GM12878 (cell line): ENCODE data around the gene SYNPO. TPM values are rescaled to one million over a fixed set of nuclear protein-coding genes. Genes with fewer than 3 reads are reported as not detected.

Experiments
- ATAC-seq: fragments of 200-7000 bp; cut with Tn5 transposase; 3 replicates; pipeline ENCODE4 v1.9.1; 2020; ENCODE audit warnings: mild to moderate bottlenecking, moderate library complexity
- BruUV-seq: library from RNA; stranded (reverse); fragments of 400-500 nt; replicated peaks from 2 replicates; lab custom pipeline; 2021; lab: Mats Ljungman, UMichigan
- CTCF ChIA-PET: fragments of 300-600 bp; sonication (Branson Sonifier 250); formaldehyde crosslinking; extraction: SDS; loops from one replicate; lab custom pipeline; 2021; ENCODE audit warnings: inconsistent platforms; lab: Yijun Ruan, JAX
- POLR2A ChIA-PET: fragments of 350-600 bp; formaldehyde crosslinking; extraction: SDS; loops from one replicate; lab custom pipeline; 2021; ENCODE audit warnings: inconsistent platforms; lab: Charles Lee
- RAD21 ChIA-PET: fragments of 300-600 bp; sonication (Branson Sonifier 250); formaldehyde crosslinking; loops from one replicate; lab custom pipeline; 2023; ENCODE audit warnings: antibody characterized with exemption; ENCODE audit not compliant: unreplicated experiment; lab: Charles Lee
- SMC1A ChIA-PET: fragments of 300-600 bp; sonication (Branson Sonifier 250); formaldehyde crosslinking; loops from one replicate; lab custom pipeline; 2023; ENCODE audit not compliant: unreplicated experiment, uncharacterized antibody; lab: Charles Lee
- DNase-seq: peaks from one replicate; pipeline ENCODE4 v3.0.0-alpha.2; 2011; ENCODE audit warnings: low read depth, low spot score
- FAIRE-seq: peaks from 3 replicates; lab custom pipeline; 2011; peaks lifted over from hg19 to GRCh38; lab: Jason Lieb, UNC
- H2AFZ ChIP-seq: 2 replicates; pipeline ENCODE4 v1.6.0; 2011; ENCODE audit warnings: low read depth, low read length, control low read depth; ENCODE audit not compliant: control insufficient read depth
- H3K27ac ChIP-seq: 2 replicates; pipeline ENCODE4 v1.5.1; 2011; ENCODE audit warnings: control low read depth; ENCODE audit not compliant: control insufficient read depth, insufficient read depth
- H3K27me3 ChIP-seq, 2 experiments: replicated peaks in 1 of 2; 2 replicates each; pipeline versions ENCODE4 v1.6.0 to v1.6.1; 2011; ENCODE audit warnings: low read length in 1 of 2; ENCODE audit not compliant: control insufficient read depth in 2 of 2, insufficient read depth in 2 of 2
- H3K36me3 ChIP-seq, 2 experiments: 2 replicates each; pipeline ENCODE4 v1.5.1; 2011; ENCODE audit warnings: low read length in 1 of 2; ENCODE audit not compliant: control insufficient read depth in 2 of 2, insufficient read depth in 2 of 2
- H3K4me1 ChIP-seq: 2 replicates; pipeline ENCODE4 v1.6.1; 2011; ENCODE audit warnings: mild to moderate bottlenecking, low read length, moderate library complexity, mixed read lengths; ENCODE audit not compliant: control insufficient read depth, insufficient read depth
- H3K4me2 ChIP-seq: 2 replicates; pipeline ENCODE4 v1.6.0; 2011; ENCODE audit warnings: control low read depth; ENCODE audit not compliant: control insufficient read depth, insufficient read depth
- H3K4me3 ChIP-seq: fragments of 200-600 bp; sonication (generic); 2 replicates; pipeline ENCODE4 v1.5.1; 2016
- H3K79me2 ChIP-seq: 2 replicates; pipeline ENCODE4 v1.6.0; 2011; ENCODE audit warnings: low read length; ENCODE audit not compliant: control insufficient read depth, insufficient read depth
- H3K9ac ChIP-seq: 2 replicates; pipeline ENCODE4 v1.8.0; 2011; ENCODE audit warnings: low read length, control low read depth, mixed read lengths; ENCODE audit not compliant: control insufficient read depth, insufficient read depth
- H3K9me3 ChIP-seq: replicated peaks from 3 replicates; pipeline ENCODE4 v1.5.1; 2011; ENCODE audit warnings: mild to moderate bottlenecking, low read length; ENCODE audit not compliant: control insufficient read depth, insufficient read depth
- H4K20me1 ChIP-seq: 2 replicates; pipeline ENCODE4 v1.6.0; 2011; ENCODE audit not compliant: control insufficient read depth, insufficient read depth
- HDGF ChIP-seq: fragments of 450-650 bp; IDR thresholded peaks from 2 replicates; pipeline ENCODE4 v1.6.1; 2016; ENCODE audit warnings: antibody characterized with exemption
- MEF2B ChIP-seq: fragments of 450-650 bp; IDR thresholded peaks from 2 replicates; pipeline ENCODE4 v1.6.1; 2018; ENCODE audit warnings: mild to moderate bottlenecking, moderate library complexity; ENCODE audit not compliant: partially characterized antibody, poor library complexity, severe bottlenecking
- SMAD5 ChIP-seq: IDR thresholded peaks from 2 replicates; pipeline ENCODE4 v1.6.1; 2016; ENCODE audit warnings: antibody characterized with exemption, low read depth
- TAF1 ChIP-seq: IDR thresholded peaks from 2 replicates; pipeline ENCODE4 v1.6.1; 2011; ENCODE audit warnings: mild to moderate bottlenecking, low read depth, low read length, borderline replicate concordance
- WGBS: methylation state at CpG from one replicate; pipeline ENCODE4 v1.1.6; 2016; ENCODE audit warnings: low lambda C conversion rate; ENCODE audit not compliant: insufficient replicate concordance, insufficient coverage; ENCODE audit errors: missing lambda C conversion rate; 5-methylcytosine and 5-hydroxymethylcytosine counted together
- in situ Hi-C: fragments of 300-500 bp; cut with MboI; formaldehyde crosslinking; loops from 9 replicates; pipeline ENCODE4 v1.14.3; 2018; ENCODE audit warnings: mixed read lengths
- intact Hi-C: fragments of 100-400 bp; cut with micrococcal nuclease; formaldehyde crosslinking; loops from one replicate; pipeline ENCODE4 v1.14.2; 2022; ENCODE audit not compliant: unreplicated experiment
- polyA plus RNA-seq, 11 experiments: library from polyadenylated mRNA; depleted of rRNA in 4 of 11; unstranded in 6 of 11; stranded (reverse) in 5 of 11; fragments of >200 nt; fragmentation: Nextera tagmentation in 4 of 11; fragmentation: Illumina TruSeq in 1 of 11; extraction: Ambion mirVana in 4 of 11; extraction: Trizol in 1 of 11; gene quantifications; 1 replicate in 1 of 11; 2 replicates in 10 of 11; pipeline versions ENCODE4 v1.2.1 to v1.2.3, GENCODE V29; 2011 to 2016; ENCODE audit warnings: inconsistent platforms in 2 of 11, missing spikeins in 2 of 11, low read depth in 1 of 11
- total RNA-seq, 4 experiments: library from RNA; depleted of rRNA in 3 of 4; stranded (reverse); fragments of >200 nt in 3 of 4; fragmentation: Illumina TruSeq in 1 of 4; extraction: Trizol in 1 of 4; gene quantifications; 2 replicates each; pipeline versions ENCODE4 v1.2.1 to v1.2.3, GENCODE V29; 2013 to 2021
- TF ChIP-seq, protein P1 (sequence below): IDR thresholded peaks from 2 replicates; pipeline ENCODE4 v1.6.1; 2012; ENCODE audit warnings: low read depth, low read length, improper control_type of control experiment
- TF ChIP-seq, protein P2 (sequence below): IDR thresholded peaks from 2 replicates; pipeline ENCODE4 v1.6.1; 2012; ENCODE audit warnings: improper control_type of control experiment, low read depth, low read length; ENCODE audit not compliant: insufficient replicate concordance
- TF ChIP-seq, protein P3 (sequence below): fragments of 450-650 bp; formaldehyde crosslinking; IDR thresholded peaks from 2 replicates; pipeline ENCODE4 v1.4.0; 2020; ENCODE audit warnings: mild to moderate bottlenecking, moderate library complexity
- TF ChIP-seq, protein P4 (sequence below): fragments of 450-650 bp; formaldehyde crosslinking; IDR thresholded peaks from 2 replicates; pipeline ENCODE4 v1.4.0; 2022; ENCODE audit warnings: mild to moderate bottlenecking, moderate library complexity

The SYNPO gene
- total and polyA plus RNA-seq, 10 of the 15 experiments (the other 5 are each of a cell fraction or from before 2014, with no cell fraction given) = 0.77 to 21.0 (median 3.9) TPM

DNA sequence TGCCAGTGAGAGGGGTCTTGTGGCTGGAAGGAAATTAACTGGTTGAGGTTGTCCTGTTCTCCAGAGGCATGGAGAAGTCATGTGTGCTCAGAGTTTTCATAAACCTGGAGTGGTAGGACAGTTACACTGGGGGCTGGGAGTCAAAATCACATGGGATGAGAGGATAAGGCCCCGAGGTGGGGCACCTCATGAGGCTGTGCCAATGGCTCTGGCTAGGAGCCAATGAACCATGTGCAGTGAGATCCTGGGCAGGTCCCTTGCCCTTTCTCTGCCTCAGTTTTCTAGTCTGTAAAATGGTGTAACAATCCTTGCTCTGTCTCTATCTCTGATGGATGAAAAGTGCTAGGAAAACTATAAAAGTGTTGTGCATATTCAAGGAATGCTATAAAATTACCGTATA is 7.0 kb upstream of the SYNPO start:
- H3K4me2 ChIP-seq = no peak overlapping the region
- H3K4me3 ChIP-seq = no peak overlapping the region
- intact Hi-C loops (no loop called here), in situ Hi-C loops (no loop called here)
- DNase-seq (no peak), ATAC-seq (no peak), FAIRE-seq (no peak)
- ChIA-PET RAD21 (no interaction called here), CTCF (interaction anchor here (1.0 kb wide), 1 partner anchor 89 kb away, joined by 4 read pairs; no protein-coding TSS in a partner anchor), POLR2A (interaction anchor here (0.5 to 1.0 kb wide), 2 partner anchors 24 to 202 kb away, joined by 3 read pairs; no protein-coding TSS in a partner anchor), SMC1A (interaction anchor here (0.9 to 1.5 kb wide), 2 partner anchors 10 to 73 kb away, joined by 3 to 4 read pairs; no protein-coding TSS in a partner anchor)
- no peaks in the 10 kb centered on the region for H3K27me3 ChIP-seq
- H3K9ac ChIP-seq = no peak overlapping the region
- H3K79me2 ChIP-seq = no peaks in the 10 kb centered on the region
- H3K4me1 ChIP-seq = no peaks in the 10 kb centered on the region; the same call in 1 of the 2 replicates
- BruUV-seq = no TSS peak
- no peaks in the 10 kb centered on the region; a peak in 1 of 4 replicates for H3K36me3 ChIP-seq
- no peaks in the 10 kb centered on the region for H4K20me1 ChIP-seq
- H3K9me3 ChIP-seq = no peaks in the 10 kb centered on the region
- 22% methylated on average over 2 of the region's 2 CpGs for WGBS
- no peak overlapping the region for H3K27ac ChIP-seq
- no peak overlapping the region for H2AFZ ChIP-seq
- TF ChIP-seq TAF1 = no peak
- TF ChIP-seq MEF2B = no peak
- TF ChIP-seq, protein P1, sequence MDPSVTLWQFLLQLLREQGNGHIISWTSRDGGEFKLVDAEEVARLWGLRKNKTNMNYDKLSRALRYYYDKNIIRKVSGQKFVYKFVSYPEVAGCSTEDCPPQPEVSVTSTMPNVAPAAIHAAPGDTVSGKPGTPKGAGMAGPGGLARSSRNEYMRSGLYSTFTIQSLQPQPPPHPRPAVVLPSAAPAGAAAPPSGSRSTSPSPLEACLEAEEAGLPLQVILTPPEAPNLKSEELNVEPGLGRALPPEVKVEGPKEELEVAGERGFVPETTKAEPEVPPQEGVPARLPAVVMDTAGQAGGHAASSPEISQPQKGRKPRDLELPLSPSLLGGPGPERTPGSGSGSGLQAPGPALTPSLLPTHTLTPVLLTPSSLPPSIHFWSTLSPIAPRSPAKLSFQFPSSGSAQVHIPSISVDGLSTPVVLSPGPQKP = no peak
- TF ChIP-seq, protein P2, sequence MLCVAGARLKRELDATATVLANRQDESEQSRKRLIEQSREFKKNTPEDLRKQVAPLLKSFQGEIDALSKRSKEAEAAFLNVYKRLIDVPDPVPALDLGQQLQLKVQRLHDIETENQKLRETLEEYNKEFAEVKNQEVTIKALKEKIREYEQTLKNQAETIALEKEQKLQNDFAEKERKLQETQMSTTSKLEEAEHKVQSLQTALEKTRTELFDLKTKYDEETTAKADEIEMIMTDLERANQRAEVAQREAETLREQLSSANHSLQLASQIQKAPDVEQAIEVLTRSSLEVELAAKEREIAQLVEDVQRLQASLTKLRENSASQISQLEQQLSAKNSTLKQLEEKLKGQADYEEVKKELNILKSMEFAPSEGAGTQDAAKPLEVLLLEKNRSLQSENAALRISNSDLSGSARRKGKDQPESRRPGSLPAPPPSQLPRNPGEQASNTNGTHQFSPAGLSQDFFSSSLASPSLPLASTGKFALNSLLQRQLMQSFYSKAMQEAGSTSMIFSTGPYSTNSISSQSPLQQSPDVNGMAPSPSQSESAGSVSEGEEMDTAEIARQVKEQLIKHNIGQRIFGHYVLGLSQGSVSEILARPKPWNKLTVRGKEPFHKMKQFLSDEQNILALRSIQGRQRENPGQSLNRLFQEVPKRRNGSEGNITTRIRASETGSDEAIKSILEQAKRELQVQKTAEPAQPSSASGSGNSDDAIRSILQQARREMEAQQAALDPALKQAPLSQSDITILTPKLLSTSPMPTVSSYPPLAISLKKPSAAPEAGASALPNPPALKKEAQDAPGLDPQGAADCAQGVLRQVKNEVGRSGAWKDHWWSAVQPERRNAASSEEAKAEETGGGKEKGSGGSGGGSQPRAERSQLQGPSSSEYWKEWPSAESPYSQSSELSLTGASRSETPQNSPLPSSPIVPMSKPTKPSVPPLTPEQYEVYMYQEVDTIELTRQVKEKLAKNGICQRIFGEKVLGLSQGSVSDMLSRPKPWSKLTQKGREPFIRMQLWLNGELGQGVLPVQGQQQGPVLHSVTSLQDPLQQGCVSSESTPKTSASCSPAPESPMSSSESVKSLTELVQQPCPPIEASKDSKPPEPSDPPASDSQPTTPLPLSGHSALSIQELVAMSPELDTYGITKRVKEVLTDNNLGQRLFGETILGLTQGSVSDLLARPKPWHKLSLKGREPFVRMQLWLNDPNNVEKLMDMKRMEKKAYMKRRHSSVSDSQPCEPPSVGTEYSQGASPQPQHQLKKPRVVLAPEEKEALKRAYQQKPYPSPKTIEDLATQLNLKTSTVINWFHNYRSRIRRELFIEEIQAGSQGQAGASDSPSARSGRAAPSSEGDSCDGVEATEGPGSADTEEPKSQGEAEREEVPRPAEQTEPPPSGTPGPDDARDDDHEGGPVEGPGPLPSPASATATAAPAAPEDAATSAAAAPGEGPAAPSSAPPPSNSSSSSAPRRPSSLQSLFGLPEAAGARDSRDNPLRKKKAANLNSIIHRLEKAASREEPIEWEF = no peak
- TF ChIP-seq HDGF = no peak
- no peak for TF ChIP-seq SMAD5
- TF ChIP-seq, protein P3, sequence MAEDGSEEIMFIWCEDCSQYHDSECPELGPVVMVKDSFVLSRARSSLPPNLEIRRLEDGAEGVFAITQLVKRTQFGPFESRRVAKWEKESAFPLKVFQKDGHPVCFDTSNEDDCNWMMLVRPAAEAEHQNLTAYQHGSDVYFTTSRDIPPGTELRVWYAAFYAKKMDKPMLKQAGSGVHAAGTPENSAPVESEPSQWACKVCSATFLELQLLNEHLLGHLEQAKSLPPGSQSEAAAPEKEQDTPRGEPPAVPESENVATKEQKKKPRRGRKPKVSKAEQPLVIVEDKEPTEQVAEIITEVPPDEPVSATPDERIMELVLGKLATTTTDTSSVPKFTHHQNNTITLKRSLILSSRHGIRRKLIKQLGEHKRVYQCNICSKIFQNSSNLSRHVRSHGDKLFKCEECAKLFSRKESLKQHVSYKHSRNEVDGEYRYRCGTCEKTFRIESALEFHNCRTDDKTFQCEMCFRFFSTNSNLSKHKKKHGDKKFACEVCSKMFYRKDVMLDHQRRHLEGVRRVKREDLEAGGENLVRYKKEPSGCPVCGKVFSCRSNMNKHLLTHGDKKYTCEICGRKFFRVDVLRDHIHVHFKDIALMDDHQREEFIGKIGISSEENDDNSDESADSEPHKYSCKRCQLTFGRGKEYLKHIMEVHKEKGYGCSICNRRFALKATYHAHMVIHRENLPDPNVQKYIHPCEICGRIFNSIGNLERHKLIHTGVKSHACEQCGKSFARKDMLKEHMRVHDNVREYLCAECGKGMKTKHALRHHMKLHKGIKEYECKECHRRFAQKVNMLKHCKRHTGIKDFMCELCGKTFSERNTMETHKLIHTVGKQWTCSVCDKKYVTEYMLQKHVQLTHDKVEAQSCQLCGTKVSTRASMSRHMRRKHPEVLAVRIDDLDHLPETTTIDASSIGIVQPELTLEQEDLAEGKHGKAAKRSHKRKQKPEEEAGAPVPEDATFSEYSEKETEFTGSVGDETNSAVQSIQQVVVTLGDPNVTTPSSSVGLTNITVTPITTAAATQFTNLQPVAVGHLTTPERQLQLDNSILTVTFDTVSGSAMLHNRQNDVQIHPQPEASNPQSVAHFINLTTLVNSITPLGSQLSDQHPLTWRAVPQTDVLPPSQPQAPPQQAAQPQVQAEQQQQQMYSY = no peak
- TF ChIP-seq, protein P4, sequence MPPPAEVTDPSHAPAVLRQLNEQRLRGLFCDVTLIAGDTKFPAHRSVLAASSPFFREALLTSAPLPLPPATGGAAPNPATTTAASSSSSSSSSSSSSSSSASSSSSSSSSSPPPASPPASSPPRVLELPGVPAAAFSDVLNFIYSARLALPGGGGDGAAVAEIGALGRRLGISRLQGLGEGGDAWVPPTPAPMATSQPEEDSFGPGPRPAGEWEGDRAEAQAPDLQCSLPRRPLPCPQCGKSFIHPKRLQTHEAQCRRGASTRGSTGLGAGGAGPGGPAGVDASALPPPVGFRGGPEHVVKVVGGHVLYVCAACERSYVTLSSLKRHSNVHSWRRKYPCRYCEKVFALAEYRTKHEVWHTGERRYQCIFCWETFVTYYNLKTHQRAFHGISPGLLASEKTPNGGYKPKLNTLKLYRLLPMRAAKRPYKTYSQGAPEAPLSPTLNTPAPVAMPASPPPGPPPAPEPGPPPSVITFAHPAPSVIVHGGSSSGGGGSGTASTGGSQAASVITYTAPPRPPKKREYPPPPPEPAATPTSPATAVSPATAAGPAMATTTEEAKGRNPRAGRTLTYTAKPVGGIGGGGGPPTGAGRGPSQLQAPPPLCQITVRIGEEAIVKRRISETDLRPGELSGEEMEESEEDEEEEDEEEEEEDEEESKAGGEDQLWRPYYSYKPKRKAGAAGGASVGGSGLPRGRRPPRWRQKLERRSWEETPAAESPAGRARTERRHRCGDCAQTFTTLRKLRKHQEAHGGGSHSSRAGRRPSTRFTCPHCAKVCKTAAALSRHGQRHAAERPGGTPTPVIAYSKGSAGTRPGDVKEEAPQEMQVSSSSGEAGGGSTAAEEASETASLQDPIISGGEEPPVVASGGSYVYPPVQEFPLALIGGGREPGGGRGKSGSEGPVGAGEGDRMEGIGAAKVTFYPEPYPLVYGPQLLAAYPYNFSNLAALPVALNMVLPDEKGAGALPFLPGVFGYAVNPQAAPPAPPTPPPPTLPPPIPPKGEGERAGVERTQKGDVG (CRISPR knock-in tag) = no peak
